Type B pancreatic cell (in vitro differentiated cells): ENCODE measurements around the gene GIMD1. TPM values are rescaled to one million over a fixed set of nuclear protein-coding genes. Genes with fewer than 3 reads are reported as not detected.
A peak's percentile ranks its signal among the peaks of the same experiment; 100 is the strongest.

Experiments used
- DNase-seq: peaks from one replicate; pipeline ENCODE4 v3.0.0; 2021; ENCODE audit warnings: mixed read lengths; ENCODE audit not compliant: unreplicated experiment; ENCODE audit errors: extremely low spot score
- H3K27ac Mint-ChIP-seq: 2 replicates; pipeline ENCODE4 v1.8.0; 2021; ENCODE audit warnings: mild to moderate bottlenecking, mixed read lengths
- H3K27me3 Mint-ChIP-seq: 2 replicates; pipeline ENCODE4 v1.8.0; 2021; ENCODE audit warnings: mixed read lengths
- H3K36me3 Mint-ChIP-seq: 2 replicates; pipeline ENCODE4 v1.8.0; 2021; ENCODE audit warnings: mixed read lengths
- H3K4me1 Mint-ChIP-seq: one replicate; pipeline ENCODE4 v1.8.0; 2021; ENCODE audit warnings: mixed read lengths; ENCODE audit not compliant: unreplicated experiment
- H3K4me3 Mint-ChIP-seq: 2 replicates; pipeline ENCODE4 v1.8.0; 2021; ENCODE audit warnings: mild to moderate bottlenecking, mixed read lengths
- H3K9me3 Mint-ChIP-seq: 2 replicates; pipeline ENCODE4 v1.8.0; 2021; ENCODE audit warnings: mixed read lengths
- total RNA-seq: library from RNA; stranded (reverse); gene quantifications from 2 replicates; pipeline ENCODE4 v1.2.1, GENCODE V29; 2021; ENCODE audit warnings: low replicate concordance
- TF ChIP-seq, protein P1 (sequence below): fragments of 200-600 bp; sonication (generic); conservative IDR thresholded peaks from 2 replicates; pipeline ENCODE4 v1.5.0; 2021; ENCODE audit warnings: antibody characterized with exemption, mild to moderate bottlenecking

The GIMD1 gene
- total RNA-seq, 1 donor from 2014 or later, result not detected

DNA sequence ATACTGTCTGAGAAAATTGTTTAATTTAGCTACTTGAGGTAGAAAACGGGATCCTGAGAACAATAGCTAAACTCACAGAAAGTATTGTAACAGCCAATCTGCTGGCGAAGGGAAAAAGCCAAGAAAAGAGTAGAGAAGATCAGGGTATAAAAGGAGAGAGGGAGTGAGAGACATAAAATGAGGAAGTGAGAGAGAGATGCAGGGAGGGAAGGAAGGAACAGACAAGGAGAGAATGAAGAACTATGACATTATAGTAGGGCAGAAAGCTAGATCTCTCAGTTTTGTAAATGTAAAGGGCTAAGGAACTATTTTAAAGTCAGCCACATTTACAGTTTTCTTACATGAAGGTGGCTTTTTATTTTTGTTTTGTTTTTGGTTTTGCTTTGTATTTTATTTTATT, 1.6 kb upstream of the GIMD1 start:
- no peaks in the 10 kb centered on the region for H3K9me3 Mint-ChIP-seq
- no peak for DNase-seq
- TF ChIP-seq, protein P1, sequence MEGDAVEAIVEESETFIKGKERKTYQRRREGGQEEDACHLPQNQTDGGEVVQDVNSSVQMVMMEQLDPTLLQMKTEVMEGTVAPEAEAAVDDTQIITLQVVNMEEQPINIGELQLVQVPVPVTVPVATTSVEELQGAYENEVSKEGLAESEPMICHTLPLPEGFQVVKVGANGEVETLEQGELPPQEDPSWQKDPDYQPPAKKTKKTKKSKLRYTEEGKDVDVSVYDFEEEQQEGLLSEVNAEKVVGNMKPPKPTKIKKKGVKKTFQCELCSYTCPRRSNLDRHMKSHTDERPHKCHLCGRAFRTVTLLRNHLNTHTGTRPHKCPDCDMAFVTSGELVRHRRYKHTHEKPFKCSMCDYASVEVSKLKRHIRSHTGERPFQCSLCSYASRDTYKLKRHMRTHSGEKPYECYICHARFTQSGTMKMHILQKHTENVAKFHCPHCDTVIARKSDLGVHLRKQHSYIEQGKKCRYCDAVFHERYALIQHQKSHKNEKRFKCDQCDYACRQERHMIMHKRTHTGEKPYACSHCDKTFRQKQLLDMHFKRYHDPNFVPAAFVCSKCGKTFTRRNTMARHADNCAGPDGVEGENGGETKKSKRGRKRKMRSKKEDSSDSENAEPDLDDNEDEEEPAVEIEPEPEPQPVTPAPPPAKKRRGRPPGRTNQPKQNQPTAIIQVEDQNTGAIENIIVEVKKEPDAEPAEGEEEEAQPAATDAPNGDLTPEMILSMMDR, result no peak
- no peak overlapping the region for H3K27ac Mint-ChIP-seq
- H3K4me1 Mint-ChIP-seq, result peaks cover 3% of the 10 kb centered on the region
- no peak overlapping the region for H3K4me3 Mint-ChIP-seq
- H3K27me3 Mint-ChIP-seq, result no peaks in the 10 kb centered on the region
- no peaks in the 10 kb centered on the region for H3K36me3 Mint-ChIP-seq

DNA sequence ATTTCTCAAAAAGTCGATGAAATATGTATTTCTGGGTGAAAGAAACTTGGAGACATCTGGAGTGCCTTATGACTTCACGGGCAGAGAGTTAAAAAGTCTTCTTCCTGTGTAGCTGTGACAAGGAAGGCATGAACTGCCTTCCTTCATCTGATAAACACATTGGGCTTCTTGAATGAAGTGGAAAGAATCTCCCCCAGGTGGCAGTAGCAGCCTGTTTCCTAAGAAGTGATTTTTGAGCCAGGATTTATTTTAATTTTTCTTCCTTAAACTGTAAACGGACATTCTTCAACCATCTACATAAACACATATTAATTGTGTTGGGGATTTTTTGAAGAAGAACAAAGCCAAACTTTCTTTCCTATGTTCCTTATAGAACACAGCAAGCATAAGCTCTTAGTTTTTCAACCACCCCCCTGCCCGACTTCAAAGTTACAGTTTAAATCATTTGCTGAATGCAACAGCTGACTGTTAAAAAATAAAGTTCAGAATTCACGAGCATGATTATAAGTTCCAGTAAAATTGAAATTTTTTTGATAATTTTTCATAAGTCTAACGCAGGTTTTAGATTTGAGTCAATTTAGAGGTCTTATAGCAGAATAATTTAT, 980 bp upstream of the GIMD1 start:
- TF ChIP-seq, protein P1, result peak; percentile 86
- Mint-ChIP-seq H3K4me1 (peaks cover 3% of the 10 kb centered on the region), H3K9me3 (no peaks in the 10 kb centered on the region), H3K4me3 (no peak overlapping the region), H3K27ac (no peak overlapping the region), H3K36me3 (no peaks in the 10 kb centered on the region), H3K27me3 (no peaks in the 10 kb centered on the region)
- DNase-seq, result no peak

DNA sequence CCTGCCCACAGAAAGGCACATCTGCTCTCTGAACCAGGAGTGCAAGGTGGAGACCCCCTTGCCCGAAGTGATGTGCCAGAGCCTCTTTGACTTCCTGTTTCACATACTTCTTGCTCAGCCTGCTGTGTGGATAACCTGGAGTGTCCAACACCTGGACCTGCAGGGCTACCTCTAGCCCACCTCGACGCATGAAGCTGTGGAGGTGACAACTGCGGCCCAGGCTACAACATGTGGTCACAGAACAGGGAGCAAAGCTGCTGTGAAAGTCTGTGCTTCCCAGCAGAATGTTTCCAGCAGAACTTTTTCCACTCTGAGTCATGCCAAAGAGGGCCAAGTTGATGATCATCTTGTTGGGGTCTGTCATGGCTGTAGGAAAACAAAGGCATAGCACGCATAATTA, 1.5 kb downstream of the GIMD1 start:
- TF ChIP-seq, protein P1, result no peak

DNA sequence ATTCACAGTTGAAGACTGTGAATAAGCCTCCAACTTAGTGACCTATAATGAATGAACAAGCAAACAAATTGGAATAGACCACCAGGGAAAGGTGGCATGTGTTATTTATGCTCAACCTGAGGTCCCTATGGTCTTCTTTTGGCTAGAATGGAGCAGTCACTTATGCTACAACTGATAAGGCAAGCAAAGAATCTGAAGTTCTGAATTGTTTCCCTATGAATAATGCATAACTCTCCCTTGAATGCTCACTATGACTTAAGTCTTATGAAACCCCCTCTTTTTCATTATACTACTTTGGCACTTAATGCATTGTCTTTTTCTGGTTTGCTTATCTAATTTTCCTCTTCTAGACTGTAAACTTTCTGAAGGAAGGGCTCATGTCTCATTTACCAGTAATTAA, 2.6 kb downstream of the GIMD1 start:
- TF ChIP-seq, protein P1, result no peak
- Mint-ChIP-seq H3K4me3 (no peak overlapping the region), H3K27ac (no peak overlapping the region), H3K36me3 (no peaks in the 10 kb centered on the region), H3K27me3 (no peaks in the 10 kb centered on the region), H3K9me3 (no peaks in the 10 kb centered on the region), H3K4me1 (peaks cover 3% of the 10 kb centered on the region)
- DNase-seq, result no peak

More for the DNA sequence above, 1.5 kb downstream of the GIMD1 start:
- Mint-ChIP-seq H3K36me3 (no peaks in the 10 kb centered on the region), H3K4me1 (peaks cover 3% of the 10 kb centered on the region), H3K27me3 (no peaks in the 10 kb centered on the region), H3K27ac (peak overlapping the region; percentile 9), H3K9me3 (no peaks in the 10 kb centered on the region), H3K4me3 (no peak overlapping the region)
- no peak for DNase-seq

DNA sequence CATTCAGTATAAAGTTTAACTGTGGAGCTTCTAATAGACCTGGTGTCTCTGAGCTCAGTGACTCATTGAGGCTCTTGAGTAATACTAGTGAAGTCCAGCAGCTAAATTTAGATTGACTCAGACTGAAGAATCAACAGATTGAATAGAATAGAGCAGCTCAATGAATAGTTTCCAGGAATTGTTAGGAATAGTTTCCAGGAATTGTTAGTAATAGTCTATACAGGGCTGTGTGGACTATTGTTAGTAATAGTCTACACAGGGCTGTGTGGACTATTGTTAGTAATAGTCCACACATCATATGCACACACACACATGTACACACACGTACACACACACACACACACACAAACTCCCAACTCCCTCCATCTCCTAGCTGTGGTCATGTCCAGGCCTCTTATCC, 3.0 kb downstream of the GIMD1 start:
- Mint-ChIP-seq H3K4me1 (peaks cover 3% of the 10 kb centered on the region), H3K4me3 (no peak overlapping the region), H3K36me3 (no peaks in the 10 kb centered on the region), H3K27ac (no peak overlapping the region), H3K27me3 (no peaks in the 10 kb centered on the region), H3K9me3 (no peaks in the 10 kb centered on the region)
- no peak for DNase-seq
- TF ChIP-seq, protein P1, result no peak

DNA sequence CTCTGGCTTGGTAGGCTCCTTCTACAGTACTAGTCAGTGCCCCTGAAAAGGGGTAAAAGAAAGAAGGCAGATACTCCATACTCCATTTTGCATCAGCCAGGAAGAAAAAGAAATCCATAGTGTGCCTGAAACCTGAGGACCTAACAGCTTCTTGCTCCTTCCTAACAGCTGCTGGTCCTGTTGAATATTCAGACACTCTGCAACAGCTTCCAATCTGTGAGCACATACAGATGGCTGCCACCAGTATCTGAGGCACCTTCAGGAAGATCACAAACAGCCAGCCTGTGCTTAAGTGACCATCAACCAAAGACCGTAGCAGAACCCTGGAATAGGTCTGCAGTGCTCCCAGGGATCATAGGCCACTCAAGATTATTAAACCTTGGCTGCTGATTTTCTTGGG, 4.3 kb downstream of the GIMD1 start:
- Mint-ChIP-seq H3K36me3 (no peaks in the 10 kb centered on the region), H3K4me3 (no peak overlapping the region), H3K4me1 (peaks cover 1% of the 10 kb centered on the region), H3K27me3 (no peaks in the 10 kb centered on the region), H3K27ac (no peak overlapping the region), H3K9me3 (no peaks in the 10 kb centered on the region)
- DNase-seq, result no peak
- TF ChIP-seq, protein P1, result no peak
